GM21737 (cell line): ENCODE data around the gene TMEM88.
A peak's percentile ranks its signal among the peaks of the same experiment; 100 is the strongest.
"Not testable (repeated sequence)": the region's sequence is repeated elsewhere in the genome, so short reads cannot be mapped to it uniquely, and the experiment has no call there.

Experiments used
- ATAC-seq: cut with Tn5 transposase; IDR thresholded peaks from one replicate; pipeline ENCODE4 v1.9.1; 2021; ENCODE audit warnings: mild to moderate bottlenecking, moderate library complexity; ENCODE audit not compliant: unreplicated experiment

TMEM88 gene

DNA sequence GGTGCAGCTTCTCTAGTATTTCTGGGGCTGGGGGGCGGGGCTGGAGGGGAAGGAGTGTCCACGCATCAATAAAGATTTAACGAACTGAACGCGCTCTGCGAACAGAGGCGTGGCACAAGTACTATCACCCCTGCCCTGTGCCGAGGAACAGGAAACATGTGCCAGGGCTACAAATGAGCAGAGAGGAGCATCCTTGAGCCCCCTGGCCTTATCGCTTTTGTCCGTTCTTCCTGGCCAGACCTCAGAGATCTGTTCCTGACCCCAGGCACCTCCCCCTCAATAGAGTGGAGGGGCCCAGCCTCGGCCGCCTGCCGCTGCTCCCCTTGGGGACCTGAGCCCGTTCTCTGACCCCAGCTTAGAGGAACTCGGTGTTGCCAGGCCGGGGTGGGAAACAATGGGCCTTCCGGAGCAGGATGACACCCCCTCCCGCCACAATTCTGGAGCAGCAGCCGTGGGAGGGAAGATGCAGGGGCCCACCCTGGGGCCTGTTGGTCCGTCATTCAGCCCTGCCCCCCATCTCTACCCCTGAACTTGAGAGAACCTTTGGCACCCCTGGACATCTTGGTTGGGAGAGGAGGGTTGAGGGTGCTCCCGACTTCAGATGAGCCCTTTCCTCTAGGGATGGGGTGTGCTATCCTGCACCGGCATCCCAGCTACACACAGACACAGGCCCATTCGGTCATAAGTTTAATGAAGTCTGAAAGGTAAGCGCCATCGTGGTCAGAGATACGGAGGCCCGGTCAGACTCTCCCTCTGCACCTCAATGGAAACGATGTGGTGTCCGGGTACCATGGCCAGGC, 1.3 kb downstream of the TMEM88 start:
- ATAC-seq = no peak

GRCh38 chr17:7856811-7857712, 2.2 kb downstream of the TMEM88 start, which contains the start of gene NAA38:
Gene NAA38 (minus strand): TSS chr17:7857559. CDS start chr17:7857463, 96 bp downstream.
- peak; percentile 64 for ATAC-seq

- ATAC-seq = peak; percentile 39
Observed at GRCh38 chr17:7857713-7858521, 3.1 kb downstream of the TMEM88 start, which contains the start of gene CYB5D1. Gene CYB5D1 (plus strand): TSS chr17:7858003. CDS start chr17:7858135, 132 bp downstream.

GRCh38 chr17:7858522-7858810, 3.6 kb downstream of the TMEM88 start:
- no peak for ATAC-seq

DNA sequence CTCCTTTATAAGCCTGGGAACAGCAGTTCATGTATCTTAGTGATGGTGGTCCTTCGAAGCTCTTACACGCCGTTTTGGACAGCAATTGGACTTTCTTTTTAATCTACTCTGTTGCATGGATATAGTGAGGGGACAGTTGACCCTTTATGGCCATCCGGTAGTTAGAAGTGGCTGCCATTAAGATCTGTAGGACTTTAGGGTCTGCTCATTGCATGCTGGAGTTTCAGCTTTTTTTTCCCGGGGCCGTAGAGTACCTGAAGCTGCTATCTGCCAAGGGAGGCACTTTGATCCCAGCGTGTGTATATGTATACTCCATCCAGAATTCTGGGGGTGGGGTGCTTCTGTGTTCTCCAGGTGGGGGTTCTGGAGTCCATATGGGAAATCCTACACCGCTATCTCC, 4.2 kb downstream of the TMEM88 start:
- ATAC-seq = no peak

GRCh38 chr17:7862692-7863437, 8.0 kb downstream of the TMEM88 start:
- ATAC-seq = no peak

- ATAC-seq = not testable (repeated sequence)
Observed at GRCh38 chr17:7864384-7864783, 9.5 kb downstream of the TMEM88 start.

GRCh38 chr17:7864995-7865650, 10.3 kb downstream of the TMEM88 start:
- no peak for ATAC-seq

- ATAC-seq = no peak
Observed at GRCh38 chr17:7867881-7868329, 13.0 kb downstream of the TMEM88 start.

- no peak for ATAC-seq
Observed at GRCh38 chr17:7873051-7873450, 18.2 kb downstream of the TMEM88 start.

- no peak for ATAC-seq
Observed at GRCh38 chr17:7875804-7876370, 21.0 kb downstream of the TMEM88 start.

- no peak for ATAC-seq
Observed at GRCh38 chr17:7878234-7878633, 23.4 kb downstream of the TMEM88 start.

DNA sequence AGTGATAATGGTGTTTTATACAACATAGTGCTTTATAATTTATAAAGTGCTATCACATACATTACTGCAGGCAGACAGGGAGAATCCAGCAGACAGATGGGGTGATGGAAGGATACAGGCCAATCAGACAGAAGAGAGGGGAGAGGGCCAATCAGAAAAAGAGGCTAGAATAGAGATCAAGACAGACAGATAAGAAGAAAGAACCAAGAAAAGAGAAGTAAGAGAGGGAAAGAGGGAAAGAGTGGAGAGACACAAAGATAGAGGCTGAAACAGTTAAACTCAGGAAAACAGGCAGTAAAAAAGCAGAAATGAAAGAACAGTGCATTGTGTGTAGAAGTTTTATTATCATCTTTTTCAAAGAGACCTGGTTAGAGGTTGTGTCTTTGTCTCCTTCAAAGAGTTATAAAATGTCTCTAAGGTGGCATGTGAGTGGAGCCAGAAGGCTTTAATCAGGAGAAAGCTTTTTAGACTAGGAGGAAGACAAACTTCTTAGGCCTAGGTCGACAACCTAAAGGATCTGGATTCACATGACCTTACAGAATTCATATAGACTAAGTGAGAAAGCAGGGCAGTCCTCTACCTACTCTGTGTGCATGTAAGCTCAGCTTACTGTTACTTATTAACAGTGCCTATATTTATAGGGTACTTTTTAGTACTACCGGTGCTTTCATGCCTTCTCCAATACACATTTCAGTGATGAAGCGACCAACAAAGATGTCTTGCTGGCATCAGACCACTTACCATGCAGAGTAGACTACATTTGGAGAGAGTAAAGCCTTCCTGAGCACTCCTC, 25.4 kb downstream of the TMEM88 start:
- ATAC-seq = no peak

GRCh38 chr17:7881276-7882054, 26.6 kb downstream of the TMEM88 start:
- no peak for ATAC-seq

DNA sequence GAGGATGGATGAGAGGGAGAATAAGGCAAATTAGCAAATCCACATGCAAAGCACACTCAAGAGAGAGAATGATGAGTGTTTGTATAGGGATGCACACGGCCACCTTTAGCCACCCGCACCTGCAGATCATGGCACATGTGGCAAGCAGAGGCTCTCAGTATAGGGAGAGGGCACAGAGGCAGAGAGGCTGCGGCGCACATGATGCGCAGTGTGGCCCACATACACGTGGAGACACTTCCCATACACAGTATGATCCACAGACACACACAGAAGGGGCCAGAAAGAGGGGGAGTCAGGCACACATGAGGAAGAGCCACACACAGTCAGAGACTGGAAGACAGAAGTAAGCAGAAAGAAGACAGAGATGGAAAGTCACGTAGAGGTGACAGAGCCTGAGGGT, 27.2 kb downstream of the TMEM88 start:
- ATAC-seq = no peak

DNA sequence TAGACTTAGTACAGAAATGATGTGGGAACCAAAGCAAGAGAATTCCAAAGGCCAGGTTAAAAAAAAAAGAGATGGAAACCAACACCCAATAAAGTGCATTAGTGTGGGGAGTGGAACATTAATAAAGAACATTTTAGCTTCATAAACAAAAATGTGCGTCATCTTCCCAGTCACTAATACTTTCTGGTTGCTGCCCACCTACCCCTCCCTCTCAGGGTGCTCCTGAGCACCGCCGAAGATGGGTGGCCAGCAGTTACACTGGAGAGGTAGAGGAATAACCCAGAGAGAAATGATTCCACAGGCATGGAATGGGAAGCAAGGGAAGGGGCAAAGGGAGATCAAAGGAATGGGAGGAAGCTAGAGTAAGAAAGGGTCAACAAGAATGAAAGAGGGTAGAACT, 27.8 kb downstream of the TMEM88 start:
- ATAC-seq = no peak

DNA sequence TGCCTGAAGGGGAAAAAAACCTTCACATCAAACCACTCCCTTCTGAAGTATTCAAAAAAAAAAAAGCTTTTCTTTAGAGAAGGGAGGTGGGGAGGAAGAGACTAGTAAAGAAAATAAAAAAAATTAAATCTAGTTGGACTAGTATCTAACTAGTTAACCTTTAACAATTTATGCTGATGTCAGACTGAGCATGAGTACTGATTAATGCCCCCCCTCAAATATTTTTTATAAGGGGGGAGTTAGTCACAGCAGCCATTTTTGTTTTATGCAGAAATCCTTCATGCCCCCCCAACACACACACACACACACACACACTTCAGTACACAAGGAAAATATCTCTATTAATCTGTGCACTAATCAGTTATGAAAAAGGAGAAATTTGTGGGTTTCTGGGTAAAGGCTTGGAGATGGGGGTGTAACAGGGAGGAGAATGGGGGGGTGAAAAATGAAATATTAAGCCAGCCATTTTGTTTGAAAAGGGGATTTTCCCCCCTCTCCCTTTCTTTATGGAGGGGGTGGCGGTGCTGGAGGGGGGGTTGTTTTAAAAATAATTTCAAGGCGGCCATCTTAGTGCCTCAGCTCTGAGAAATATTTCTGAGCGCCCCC, 29.0 kb downstream of the TMEM88 start:
- no peak for ATAC-seq
